Mucosa of rectum (tissue), 2 donors: Measurements from ENCODE around the gene WDR45B.
A peak's percentile ranks its signal among the peaks of the same experiment; 100 is the strongest.

Experiments used
- H3K27ac ChIP-seq, 2 donors: one replicate each; pipeline ENCODE4 v1.7.0; 2013; ENCODE audit warnings: inconsistent platforms in 2 of 2, low read depth in 2 of 2, low read length in 2 of 2
- H3K27me3 ChIP-seq, 2 donors: one replicate each; pipeline ENCODE4 v1.7.0; 2013; ENCODE audit warnings: low read length in 2 of 2; ENCODE audit not compliant: control insufficient read depth in 2 of 2, insufficient read depth in 2 of 2
- H3K36me3 ChIP-seq, 2 donors: one replicate each; pipeline ENCODE4 v1.7.0; 2013; ENCODE audit warnings: low read length in 2 of 2; ENCODE audit not compliant: control insufficient read depth in 2 of 2, insufficient read depth in 2 of 2
- H3K4me1 ChIP-seq, 2 donors: one replicate each; pipeline ENCODE4 v1.7.0; 2013; ENCODE audit warnings: low read length in 2 of 2, mild to moderate bottlenecking in 1 of 2; ENCODE audit not compliant: control insufficient read depth in 2 of 2, insufficient read depth in 2 of 2
- H3K4me3 ChIP-seq, 2 donors: one replicate each; pipeline ENCODE4 v1.7.0; 2013; ENCODE audit warnings: low read length in 2 of 2
- H3K9ac ChIP-seq, 2 donors: one replicate each; pipeline ENCODE4 v1.7.0; 2013; ENCODE audit warnings: low read length in 2 of 2, low read depth in 1 of 2, mild to moderate bottlenecking in 1 of 2
- H3K9me3 ChIP-seq, 2 donors: one replicate each; pipeline ENCODE4 v1.7.0; 2013; ENCODE audit warnings: low read length in 2 of 2; ENCODE audit not compliant: control insufficient read depth in 2 of 2
- donor health status: healthy.
- donor health status: Normal muscosa, but diverticular disease.

The WDR45B gene

GRCh38 chr17:82648165-82648668, at the start of gene WDR45B:
TSS of gene WDR45B (minus strand) at chr17:82648444. CDS start at chr17:82648340, 104 bp downstream.
- Histone ChIP-seq H3K27me3 (no peaks in the 10 kb centered on the region), H3K4me3 (peak within 1 kb of the TSS; percentile 82 to 89), H3K4me1 (peaks cover 14 to 16% of the 10 kb centered on the region in 2 donors), H3K36me3 (peaks cover 11 to 14% of the 10 kb centered on the region in 2 donors), H3K9ac (peak within 1 kb of the TSS; percentile 89 to 95), H3K9me3 (no peaks in the 10 kb centered on the region), H3K27ac (peak within 1 kb of the TSS; percentile 95 to 97)

GRCh38 chr17:82697808-82698064, 49.5 kb upstream of the WDR45B start:
- Histone ChIP-seq H3K27ac (peak overlapping the region in 1 of 2 donors; percentile 38), H3K4me3 (peak overlapping the region; percentile 70 to 75), H3K27me3 (no peaks in the 10 kb centered on the region), H3K4me1 (peaks cover 26 to 33% of the 10 kb centered on the region in 2 donors), H3K9me3 (no peaks in the 10 kb centered on the region), H3K9ac (peak overlapping the region in 1 of 2 donors; percentile 66), H3K36me3 (no peaks in the 10 kb centered on the region)

GRCh38 chr17:82696916-82697807, 48.9 kb upstream of the WDR45B start:
- Histone ChIP-seq H3K27ac (peak overlapping the region in 1 of 2 donors; percentile 38), H3K27me3 (no peaks in the 10 kb centered on the region), H3K4me3 (peak overlapping the region; percentile 70 to 75), H3K9ac (peak overlapping the region; percentile 60 to 66), H3K4me1 (peaks cover 23 to 27% of the 10 kb centered on the region in 2 donors), H3K9me3 (no peaks in the 10 kb centered on the region), H3K36me3 (no peaks in the 10 kb centered on the region)

GRCh38 chr17:82696259-82696658, 48.0 kb upstream of the WDR45B start:
- H3K9me3 ChIP-seq, result no peaks in the 10 kb centered on the region
- H3K4me1 ChIP-seq, result peaks cover 17 to 22% of the 10 kb centered on the region in 2 donors
- H3K27me3 ChIP-seq, result no peaks in the 10 kb centered on the region
- no peak overlapping the region for H3K9ac ChIP-seq
- no peak overlapping the region for H3K27ac ChIP-seq
- H3K36me3 ChIP-seq, result peaks cover 0 to 3% of the 10 kb centered on the region in 2 donors
- no peak overlapping the region for H3K4me3 ChIP-seq

- Histone ChIP-seq H3K27ac (no peak overlapping the region), H3K4me3 (no peak overlapping the region)
Measured at GRCh38 chr17:82694647-82695046, 46.4 kb upstream of the WDR45B start.

GRCh38 chr17:82693168-82693867, 45.1 kb upstream of the WDR45B start:
- no peaks in the 10 kb centered on the region for H3K27me3 ChIP-seq
- peaks cover 0 to 11% of the 10 kb centered on the region in 2 donors for H3K36me3 ChIP-seq
- no peak overlapping the region for H3K9ac ChIP-seq
- no peak overlapping the region for H3K27ac ChIP-seq
- H3K9me3 ChIP-seq, result no peaks in the 10 kb centered on the region
- no peak overlapping the region for H3K4me3 ChIP-seq
- peaks cover 10 to 11% of the 10 kb centered on the region in 2 donors for H3K4me1 ChIP-seq

More at GRCh38 chr17:82694647-82695046, 46.4 kb upstream of the WDR45B start:
- peaks cover 0 to 11% of the 10 kb centered on the region in 2 donors for H3K36me3 ChIP-seq
- no peaks in the 10 kb centered on the region for H3K9me3 ChIP-seq
- no peaks in the 10 kb centered on the region for H3K27me3 ChIP-seq
- H3K4me1 ChIP-seq, result peaks cover 16 to 17% of the 10 kb centered on the region in 2 donors
- no peak overlapping the region for H3K9ac ChIP-seq

GRCh38 chr17:82692268-82692667, 44.0 kb upstream of the WDR45B start:
- H3K27ac ChIP-seq, result no peak overlapping the region
- no peaks in the 10 kb centered on the region for H3K27me3 ChIP-seq
- no peak overlapping the region for H3K9ac ChIP-seq
- peaks cover 0 to 11% of the 10 kb centered on the region in 2 donors for H3K36me3 ChIP-seq
- H3K4me3 ChIP-seq, result no peak overlapping the region
- peaks cover 5 to 6% of the 10 kb centered on the region in 2 donors for H3K4me1 ChIP-seq
- H3K9me3 ChIP-seq, result no peaks in the 10 kb centered on the region

- no peaks in the 10 kb centered on the region for H3K9me3 ChIP-seq
- H3K27me3 ChIP-seq, result no peaks in the 10 kb centered on the region
- H3K4me1 ChIP-seq, result peaks cover 0 to under 1% of the 10 kb centered on the region in 2 donors
- peaks cover 0 to 11% of the 10 kb centered on the region in 2 donors for H3K36me3 ChIP-seq
- no peak overlapping the region for H3K27ac ChIP-seq
- H3K4me3 ChIP-seq, result no peak overlapping the region
- H3K9ac ChIP-seq, result no peak overlapping the region
Measured at GRCh38 chr17:82691714-82692113, 43.5 kb upstream of the WDR45B start.

GRCh38 chr17:82690786-82691489, 42.7 kb upstream of the WDR45B start:
- no peaks in the 10 kb centered on the region for H3K4me1 ChIP-seq
- H3K36me3 ChIP-seq, result peaks cover 0 to 11% of the 10 kb centered on the region in 2 donors
- no peaks in the 10 kb centered on the region for H3K9me3 ChIP-seq
- no peak overlapping the region for H3K27ac ChIP-seq
- no peaks in the 10 kb centered on the region for H3K27me3 ChIP-seq
- H3K9ac ChIP-seq, result no peak overlapping the region
- H3K4me3 ChIP-seq, result no peak overlapping the region
